Keratinocyte (primary cell): ENCODE results near the gene NCR1. TPM values are rescaled to one million over a fixed set of nuclear protein-coding genes. Genes with fewer than 3 reads are reported as not detected.

ENCODE experiments used
- DNase-seq: peaks from one replicate; pipeline ENCODE4 v3.0.0-alpha.2; 2011; ENCODE audit warnings: low read depth, missing footprints, low spot score
- FAIRE-seq: peaks from 2 replicates; lab custom pipeline; 2011; peaks lifted over from hg19 to GRCh38; lab: Jason Lieb, UNC
- H2AFZ ChIP-seq: 2 replicates; pipeline ENCODE4 v1.6.0; 2012; ENCODE audit warnings: low read length, control low read depth, inconsistent platforms; ENCODE audit not compliant: control insufficient read depth
- H3K27ac ChIP-seq: 2 replicates; pipeline ENCODE4 v1.5.1; 2011; ENCODE audit warnings: low read length; ENCODE audit not compliant: control insufficient read depth, insufficient read depth
- H3K27me3 ChIP-seq: 3 replicates; pipeline ENCODE4 v1.6.0; 2011; ENCODE audit warnings: low read length; ENCODE audit not compliant: control insufficient read depth, insufficient read depth; ENCODE audit errors: extremely low read depth
- H3K36me3 ChIP-seq, 2 experiments: 2 replicates in 1 of 2; 3 replicates in 1 of 2; pipeline ENCODE4 v1.5.1; 2011; ENCODE audit warnings: low read length in 2 of 2, mild to moderate bottlenecking in 1 of 2; ENCODE audit not compliant: control insufficient read depth in 2 of 2, insufficient read depth in 2 of 2; ENCODE audit errors: extremely low read depth in 1 of 2
- H3K4me1 ChIP-seq: 3 replicates; pipeline ENCODE4 v1.5.1; 2011; ENCODE audit warnings: low read length; ENCODE audit not compliant: control insufficient read depth, insufficient read depth; ENCODE audit errors: extremely low read depth
- H3K4me2 ChIP-seq: 3 replicates; pipeline ENCODE4 v1.6.0; 2011; ENCODE audit warnings: low read depth, low read length; ENCODE audit not compliant: control insufficient read depth, insufficient read depth; ENCODE audit errors: extremely low read depth
- H3K4me3 ChIP-seq, 3 experiments: fragments of 200-600 bp in 1 of 3; sonication (generic) in 1 of 3; 2 replicates in 2 of 3; 3 replicates in 1 of 3; pipeline ENCODE4 v1.5.1; 2011 to 2016; ENCODE audit warnings: low read length in 3 of 3, mild to moderate bottlenecking in 3 of 3, control low read depth in 2 of 3, inconsistent platforms in 1 of 3, low read depth in 1 of 3, mixed read lengths in 1 of 3, mixed run types in 1 of 3, moderate library complexity in 1 of 3; ENCODE audit not compliant: control insufficient read depth in 2 of 3, insufficient read depth in 2 of 3; ENCODE audit errors: extremely low read depth in 1 of 3
- H3K79me2 ChIP-seq: 2 replicates; pipeline ENCODE4 v1.6.0; 2012; ENCODE audit warnings: low read length; ENCODE audit not compliant: control insufficient read depth, insufficient read depth
- H3K9ac ChIP-seq: 3 replicates; pipeline ENCODE4 v1.6.0; 2011; ENCODE audit warnings: low read length; ENCODE audit not compliant: control insufficient read depth, insufficient read depth; ENCODE audit errors: extremely low read depth
- H3K9me1 ChIP-seq: 3 replicates; pipeline ENCODE4 v1.6.0; 2011; ENCODE audit warnings: low read length; ENCODE audit not compliant: control insufficient read depth, insufficient read depth; ENCODE audit errors: extremely low read depth
- H3K9me3 ChIP-seq: 2 replicates; pipeline ENCODE4 v1.5.1; 2012; ENCODE audit warnings: low read depth, low read length; ENCODE audit not compliant: control insufficient read depth
- H4K20me1 ChIP-seq: 3 replicates; pipeline ENCODE4 v1.6.0; 2011; ENCODE audit warnings: low read length; ENCODE audit not compliant: control insufficient read depth, insufficient read depth; ENCODE audit errors: extremely low read depth
- CTCF ChIP-seq, 3 experiments: IDR thresholded peaks in 1 of 3; conservative IDR thresholded peaks in 1 of 3; optimal IDR thresholded peaks in 1 of 3; 2 replicates in 2 of 3; 3 replicates in 1 of 3; pipeline versions ENCODE3 to v1.5.1; 2011; ENCODE audit warnings: low read length in 3 of 3, mild to moderate bottlenecking in 3 of 3, moderate library complexity in 2 of 3, control low read depth in 1 of 3, inconsistent platforms in 1 of 3; ENCODE audit not compliant: insufficient read depth in 2 of 3; ENCODE audit errors: extremely low read depth in 1 of 3
- EZH2 ChIP-seq: IDR thresholded peaks from one replicate; pipeline ENCODE4 v1.6.1; 2012; ENCODE audit warnings: inconsistent platforms, mild to moderate bottlenecking, low read length, moderate library complexity
- dilution Hi-C: fragments of 300-500 bp; cut with MboI; formaldehyde crosslinking; loops from one replicate; pipeline ENCODE4 v1.7.0; 2020; ENCODE audit warnings: low sequenced_read_pairs; ENCODE audit not compliant: extremely low pct_ligation_motif_present
- polyA plus RNA-seq, 5 experiments: library from polyadenylated mRNA; depleted of rRNA in 3 of 5; stranded (reverse) in 3 of 5; stranded (forward) in 1 of 5; unstranded in 1 of 5; fragments of >200 nt; gene quantifications; 1 replicate in 1 of 5; 2 replicates in 3 of 5; 3 replicates in 1 of 5; pipeline versions ENCODE4 v1.2.1 to v1.2.3, GENCODE V29; 2011 to 2012; ENCODE audit warnings: missing spikeins in 2 of 5, low read depth in 1 of 5, low replicate concordance in 1 of 5

Gene NCR1
- polyA plus RNA-seq, 1 donor (not counting 4 experiments of a cell fraction or from before 2014, with no cell fraction given) = not detected

- Histone ChIP-seq H3K9me1 (no peaks in the 10 kb centered on the region), H3K9me3 (no peaks in the 10 kb centered on the region), H3K27me3 (no peaks in the 10 kb centered on the region), H3K4me1 (no peaks in the 10 kb centered on the region), H2AFZ (no peak overlapping the region), H4K20me1 (no peaks in the 10 kb centered on the region), H3K9ac (no peak overlapping the region), H3K79me2 (no peaks in the 10 kb centered on the region), H3K36me3 (no peaks in the 10 kb centered on the region), H3K4me3 (no peak overlapping the region), H3K4me2 (no peak overlapping the region), H3K27ac (no peak overlapping the region)
- dilution Hi-C loops = no loop called here
- TF ChIP-seq CTCF (optimal IDR thresholded peaks at IDR 0.05 in 1 of 3, IDR thresholded peaks at IDR 0.05 in 1 of 3, conservative IDR thresholded peaks at IDR 0.05 in 1 of 3; ENCODE audit: extremely low read depth in 1 of 3, insufficient read depth in 2 of 3, low read length in 3 of 3) = no peak
- TF ChIP-seq EZH2 = no peak
- FAIRE-seq (no peak), DNase-seq (no peak)
Measured at GRCh38 chr19:54883228-54883627, 22.7 kb upstream of the NCR1 start.

DNA sequence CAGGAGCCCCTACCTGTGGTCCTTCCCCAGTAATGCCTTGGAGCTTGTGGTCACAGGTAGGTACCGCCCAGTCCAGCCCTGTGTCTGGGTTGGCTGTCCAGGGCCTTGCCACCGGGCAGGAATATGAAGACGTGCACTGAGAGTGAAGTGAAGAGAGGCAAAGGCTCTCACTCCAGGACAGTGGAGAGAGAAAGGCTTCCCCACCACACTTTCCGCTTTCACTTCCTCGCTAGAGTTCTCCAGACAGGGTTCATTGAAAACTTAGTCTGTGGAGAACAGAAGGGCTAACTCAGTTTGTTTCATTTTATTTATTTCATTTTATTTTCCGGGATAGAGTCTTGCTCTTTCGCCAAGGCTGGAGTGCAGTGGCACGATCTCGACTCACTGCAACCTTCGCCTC is 17.7 kb upstream of the NCR1 start:
- Histone ChIP-seq H3K9ac (no peak overlapping the region), H3K4me3 (no peak overlapping the region), H3K36me3 (no peaks in the 10 kb centered on the region), H3K79me2 (no peaks in the 10 kb centered on the region), H2AFZ (no peak overlapping the region), H3K9me3 (no peaks in the 10 kb centered on the region), H3K27ac (no peak overlapping the region), H4K20me1 (no peaks in the 10 kb centered on the region), H3K9me1 (no peaks in the 10 kb centered on the region), H3K27me3 (no peaks in the 10 kb centered on the region), H3K4me1 (no peaks in the 10 kb centered on the region), H3K4me2 (no peak overlapping the region)
- FAIRE-seq = no peak
- no peak for DNase-seq
- no peak for TF ChIP-seq EZH2
- dilution Hi-C loops = no loop called here

DNA sequence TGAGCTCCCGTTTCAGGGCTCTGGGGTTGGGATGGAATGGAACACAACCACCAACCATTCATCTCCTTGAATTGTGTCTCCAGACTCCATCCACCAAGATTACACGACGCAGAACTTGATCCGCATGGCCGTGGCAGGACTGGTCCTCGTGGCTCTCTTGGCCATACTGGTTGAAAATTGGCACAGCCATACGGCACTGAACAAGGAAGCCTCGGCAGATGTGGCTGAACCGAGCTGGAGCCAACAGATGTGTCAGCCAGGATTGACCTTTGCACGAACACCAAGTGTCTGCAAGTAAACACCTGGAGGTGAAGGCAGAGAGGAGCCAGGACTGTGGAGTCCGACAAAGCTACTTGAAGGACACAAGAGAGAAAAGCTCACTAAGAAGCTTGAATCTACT is 16.4 kb upstream of the NCR1 start:
- H3K27ac ChIP-seq = no peak overlapping the region
- no peaks in the 10 kb centered on the region for H3K9me1 ChIP-seq
- H3K36me3 ChIP-seq = no peaks in the 10 kb centered on the region
- no peaks in the 10 kb centered on the region for H3K9me3 ChIP-seq
- no peaks in the 10 kb centered on the region for H3K4me1 ChIP-seq
- FAIRE-seq (no peak), DNase-seq (no peak)
- no peak overlapping the region for H3K9ac ChIP-seq
- H3K27me3 ChIP-seq = no peaks in the 10 kb centered on the region
- no peak overlapping the region for H3K4me2 ChIP-seq
- H4K20me1 ChIP-seq = no peaks in the 10 kb centered on the region
- H3K79me2 ChIP-seq = no peaks in the 10 kb centered on the region
- H2AFZ ChIP-seq = no peak overlapping the region
- dilution Hi-C loops = no loop called here
- no peak overlapping the region for H3K4me3 ChIP-seq
- TF ChIP-seq CTCF (optimal IDR thresholded peaks at IDR 0.05 in 1 of 3, IDR thresholded peaks at IDR 0.05 in 1 of 3, conservative IDR thresholded peaks at IDR 0.05 in 1 of 3; ENCODE audit: extremely low read depth in 1 of 3, insufficient read depth in 2 of 3, low read length in 3 of 3) = no peak
- TF ChIP-seq EZH2 = no peak
